ENCODE results near the gene TUBGCP3.

Gene TUBGCP3

GRCh38 chr13:112450904-112451240, 137.1 kb downstream of the TUBGCP3 start:
- FAIRE-seq: no peak

- FAIRE-seq: no peak
These were observed 137.6 kb downstream of the TUBGCP3 start for GRCh38 chr13:112450118-112450903.

DNA sequence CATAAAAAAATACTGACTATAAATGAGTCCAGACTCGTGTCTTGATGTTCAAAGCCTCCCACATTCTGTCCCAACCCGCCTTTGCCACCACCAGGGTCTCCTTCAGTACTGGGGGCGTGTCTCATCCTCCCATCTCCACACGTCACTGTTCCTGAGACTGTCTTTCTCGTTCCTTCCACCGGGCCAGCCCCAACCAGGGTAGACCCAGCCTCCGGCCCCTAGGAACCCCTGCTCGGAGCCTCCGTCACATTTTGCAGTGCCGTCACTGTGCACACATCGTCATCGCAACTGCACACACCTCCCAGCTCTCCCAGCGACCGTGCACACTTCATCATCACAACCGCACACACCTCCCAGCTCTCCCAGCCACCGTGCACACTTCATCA, 138.4 kb downstream of the TUBGCP3 start:
- no peak for FAIRE-seq

DNA sequence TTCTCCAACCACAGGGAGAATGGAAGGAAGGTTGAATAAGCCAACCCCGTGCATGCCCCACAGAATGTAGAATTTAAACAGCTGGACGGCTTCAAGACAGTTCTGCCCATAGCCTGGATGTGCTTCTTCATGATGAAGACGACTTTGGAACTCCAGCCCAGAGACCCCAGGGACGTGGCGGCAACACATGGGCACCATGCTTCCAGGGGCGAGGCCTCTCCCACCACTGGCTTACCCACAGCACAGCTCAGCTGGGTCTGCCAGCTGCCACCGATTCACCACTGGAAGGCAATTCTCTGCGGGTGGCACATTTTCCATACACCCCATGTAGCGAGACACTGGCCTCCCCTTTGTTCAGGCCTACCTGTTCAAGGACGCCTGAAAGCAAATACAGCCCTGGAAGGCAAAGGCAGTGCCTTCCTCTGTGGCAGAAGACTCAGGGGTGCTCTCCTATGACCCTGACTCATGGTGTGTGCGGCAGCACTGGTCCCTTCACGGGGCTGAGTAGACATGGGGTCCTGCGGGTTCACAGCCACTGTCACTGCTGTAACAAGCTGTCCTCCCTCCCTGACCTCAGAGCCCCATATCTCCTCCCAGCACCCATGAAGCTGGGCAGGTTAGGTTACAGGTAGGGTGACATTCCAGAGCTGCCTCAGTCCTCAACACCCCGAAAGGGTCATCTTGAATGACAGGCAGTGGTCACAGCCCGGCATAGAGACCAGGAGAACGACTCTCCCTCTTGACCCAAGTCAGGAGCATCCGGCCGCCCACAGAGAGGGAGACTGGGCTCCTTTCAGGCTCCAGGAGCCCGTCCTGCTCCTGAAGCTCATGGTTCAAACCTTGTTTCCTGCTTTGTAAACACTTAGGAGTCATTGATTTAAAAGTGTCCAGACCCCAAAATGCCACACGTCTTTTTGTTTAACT, 139.1 kb downstream of the TUBGCP3 start:
- no peak for FAIRE-seq

- FAIRE-seq: no peak
These were observed 140.0 kb downstream of the TUBGCP3 start for GRCh38 chr13:112447761-112448603.

DNA sequence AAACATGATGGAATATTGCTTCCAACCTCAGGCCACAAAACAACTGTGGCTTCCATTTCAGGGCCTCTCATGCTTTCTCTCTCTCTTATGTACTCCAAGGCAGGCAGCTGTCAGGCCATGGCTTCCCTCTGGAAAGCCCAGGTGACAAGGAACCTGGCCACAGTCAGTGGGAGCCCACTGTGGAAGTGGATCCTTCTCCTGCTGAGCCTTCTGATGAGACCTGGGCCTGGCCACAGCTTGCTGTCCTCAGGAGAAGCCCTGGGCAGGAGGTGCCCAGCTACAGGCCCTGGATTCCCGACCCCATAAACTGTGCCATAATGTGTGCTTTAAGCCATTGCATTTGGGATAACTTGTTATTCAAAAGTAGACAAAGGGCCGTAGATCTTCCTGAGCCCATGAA, 140.6 kb downstream of the TUBGCP3 start:
- no peak for FAIRE-seq

- no peak for FAIRE-seq
These were observed 141.1 kb downstream of the TUBGCP3 start for GRCh38 chr13:112446867-112447266.

GRCh38 chr13:112446347-112446861, 141.5 kb downstream of the TUBGCP3 start:
- no peak for FAIRE-seq

DNA sequence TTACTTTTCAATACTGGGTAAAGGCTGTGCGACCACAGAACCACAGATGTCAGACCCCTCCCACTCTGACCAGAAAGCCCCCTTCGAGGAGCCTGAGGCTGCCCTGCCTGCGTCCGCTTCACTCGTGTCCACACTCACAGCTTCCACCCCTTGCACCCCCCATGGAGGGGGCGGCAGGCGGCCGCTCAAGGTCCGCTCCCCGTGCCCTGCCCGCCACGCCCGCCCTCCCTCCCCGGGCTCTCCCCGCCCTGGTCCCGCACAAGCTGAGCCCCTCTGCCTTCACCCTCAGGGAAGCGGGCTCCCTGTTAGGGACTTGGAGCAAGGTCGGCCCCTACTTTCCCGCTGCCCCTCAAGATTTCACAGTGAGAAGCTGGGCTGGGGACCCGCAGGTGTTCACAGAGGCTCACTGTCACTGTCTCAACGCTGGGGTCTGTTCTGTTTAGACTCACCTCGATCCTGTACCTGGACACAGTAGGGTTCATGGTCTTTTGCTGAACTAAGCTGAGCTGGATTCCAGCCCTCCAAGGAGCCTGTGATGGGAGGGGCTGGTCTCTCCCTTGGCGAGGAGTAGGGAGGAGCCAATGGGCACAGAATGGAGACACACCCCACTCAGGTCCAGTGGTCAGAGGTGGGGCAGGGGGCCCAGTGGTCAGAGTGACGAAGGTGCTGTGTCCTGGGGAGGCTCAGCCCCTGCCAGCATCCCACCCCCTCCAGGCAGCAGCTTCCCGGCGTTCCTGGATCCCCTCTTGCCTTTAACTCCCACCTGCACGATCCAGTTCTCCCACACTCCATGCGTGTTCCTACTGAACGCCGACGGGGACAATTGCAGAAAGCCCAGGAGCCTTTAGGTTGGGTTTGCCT, 142.3 kb downstream of the TUBGCP3 start:
- FAIRE-seq: no peak

GRCh38 chr13:112444416-112445399, 143.2 kb downstream of the TUBGCP3 start:
- FAIRE-seq: no peak

GRCh38 chr13:112443995-112444311, 144.0 kb downstream of the TUBGCP3 start:
- FAIRE-seq: no peak

- no peak for FAIRE-seq
These were observed 144.6 kb downstream of the TUBGCP3 start for GRCh38 chr13:112443191-112443994.

- FAIRE-seq: no peak
These were observed 145.4 kb downstream of the TUBGCP3 start for GRCh38 chr13:112442483-112443090.

- FAIRE-seq: no peak
These were observed 146.1 kb downstream of the TUBGCP3 start for GRCh38 chr13:112441779-112442310.

GRCh38 chr13:112441226-112441625, 146.7 kb downstream of the TUBGCP3 start:
- FAIRE-seq: no peak

- FAIRE-seq: no peak
These were observed 149.4 kb downstream of the TUBGCP3 start for GRCh38 chr13:112438515-112438914.

DNA sequence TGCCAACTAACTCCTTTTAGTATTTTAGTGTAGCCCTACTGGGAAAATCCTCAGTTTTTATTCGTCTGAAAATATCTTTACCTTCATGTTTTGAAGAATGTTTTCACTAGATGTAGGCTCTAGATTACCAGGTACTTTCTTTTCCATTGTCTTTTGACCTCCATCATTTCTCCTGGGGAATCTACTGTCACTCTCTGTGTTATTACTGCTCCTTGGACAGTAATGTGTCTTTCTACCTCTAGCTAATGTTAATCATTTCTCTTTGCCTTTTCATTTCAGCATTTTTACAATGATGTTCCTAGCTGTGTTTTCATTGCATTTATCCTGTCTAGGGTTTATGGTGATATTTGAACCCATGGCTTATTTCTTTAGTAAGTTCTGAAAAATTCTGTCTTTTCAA, 149.9 kb downstream of the TUBGCP3 start:
- no peak for FAIRE-seq

GRCh38 chr13:112435973-112436372, 152.0 kb downstream of the TUBGCP3 start:
- no peak for FAIRE-seq
